GM23248 (cell line): ENCODE data around the gene APOBEC3G. TPM values are rescaled to one million over a fixed set of nuclear protein-coding genes. Genes with fewer than 3 reads are reported as not detected.

Source experiments
- DNase-seq: peaks from one replicate; pipeline ENCODE4 v3.0.0-alpha.2; 2015
- H2AFZ ChIP-seq: fragments of 200-600 bp; sonication (generic); 2 replicates; pipeline ENCODE4 v1.6.1; 2016; ENCODE audit warnings: antibody characterized with exemption
- H3F3A ChIP-seq: fragments of 200-600 bp; sonication (generic); 2 replicates; pipeline ENCODE4 v1.6.1; 2016; ENCODE audit warnings: mild to moderate bottlenecking, antibody characterized with exemption, mixed run types; ENCODE audit not compliant: insufficient read depth
- H3K27ac ChIP-seq: fragments of 200-600 bp; sonication (generic); 2 replicates; pipeline ENCODE4 v1.5.1; 2016; ENCODE audit warnings: mild to moderate bottlenecking
- H3K27me3 ChIP-seq: fragments of 200-600 bp; sonication (generic); replicated peaks from 2 replicates; pipeline ENCODE4 v1.6.1; 2016; ENCODE audit warnings: mild to moderate bottlenecking; ENCODE audit not compliant: insufficient read depth
- H3K36me3 ChIP-seq: fragments of 200-600 bp; sonication (generic); 2 replicates; pipeline ENCODE4 v1.6.1; 2016; ENCODE audit warnings: low read depth, mild to moderate bottlenecking
- H3K4me1 ChIP-seq: fragments of 200-600 bp; sonication (generic); 2 replicates; pipeline ENCODE4 v1.6.1; 2016; ENCODE audit warnings: mild to moderate bottlenecking; ENCODE audit not compliant: insufficient read depth
- H3K4me2 ChIP-seq: fragments of 200-600 bp; sonication (generic); one replicate; pipeline ENCODE4 v1.6.1; 2016; ENCODE audit warnings: mild to moderate bottlenecking; ENCODE audit not compliant: unreplicated experiment
- H3K4me3 ChIP-seq: fragments of 200-600 bp; sonication (generic); 2 replicates; pipeline ENCODE4 v1.5.1; 2016; ENCODE audit warnings: mild to moderate bottlenecking
- H3K79me2 ChIP-seq: fragments of 200-600 bp; sonication (generic); 2 replicates; pipeline ENCODE4 v1.6.1; 2016; ENCODE audit warnings: mild to moderate bottlenecking; ENCODE audit not compliant: insufficient read depth
- H3K9ac ChIP-seq: fragments of 200-600 bp; sonication (generic); 2 replicates; pipeline ENCODE4 v1.6.1; 2016; ENCODE audit warnings: mild to moderate bottlenecking
- H3K9me2 ChIP-seq: fragments of 200-600 bp; sonication (generic); 2 replicates; pipeline ENCODE4 v1.6.1; 2016; ENCODE audit warnings: mixed run types, mild to moderate bottlenecking, moderate library complexity; ENCODE audit not compliant: insufficient read depth
- H3K9me3 ChIP-seq: fragments of 200-600 bp; sonication (generic); one replicate; pipeline ENCODE4 v1.6.1; 2017; ENCODE audit warnings: low read depth
- H4K20me1 ChIP-seq: fragments of 200-600 bp; sonication (generic); 2 replicates; pipeline ENCODE4 v1.6.0; 2016; ENCODE audit not compliant: insufficient read depth
- EZH2 ChIP-seq: fragments of 200-600 bp; sonication (generic); IDR thresholded peaks from 2 replicates; pipeline ENCODE4 v1.6.1; 2018; ENCODE audit warnings: antibody characterized with exemption, mild to moderate bottlenecking; ENCODE audit not compliant: insufficient read depth, poor library complexity, severe bottlenecking
- EZH2phosphoT487 ChIP-seq: fragments of 200-600 bp; sonication (generic); IDR thresholded peaks from 2 replicates; pipeline ENCODE4 v1.6.1; 2018; ENCODE audit warnings: antibody characterized with exemption, moderate library complexity, mild to moderate bottlenecking, low read depth; ENCODE audit not compliant: insufficient read depth
- WGBS, 2 experiments: methylation state at CpG; one replicate each; pipeline ENCODE4 v1.1.6; 2015 to 2017; ENCODE audit warnings: low lambda C conversion rate in 2 of 2, low coverage in 1 of 2; ENCODE audit errors: missing lambda C conversion rate in 2 of 2; 5-methylcytosine and 5-hydroxymethylcytosine counted together
- in situ Hi-C: fragments of 300-500 bp; cut with MboI; formaldehyde crosslinking; loops from 2 replicates; pipeline ENCODE4 v1.15.0; 2020
- polyA plus RNA-seq: library from polyadenylated mRNA; unstranded; fragments of >200 nt; fragmentation: Nextera tagmentation; extraction: Ambion mirVana; gene quantifications from 2 replicates; pipeline ENCODE4 v1.2.1, GENCODE V29; 2016
- total RNA-seq: library from RNA; depleted of rRNA; stranded (reverse); fragments of >200 nt; shearing (Covaris generic); gene quantifications from 2 replicates; pipeline ENCODE4 v1.2.3, GENCODE V29; 2014

Gene APOBEC3G
- total and polyA plus RNA-seq, 2 experiments from 2014 or later, result 5.2 to 7.5 TPM

DNA sequence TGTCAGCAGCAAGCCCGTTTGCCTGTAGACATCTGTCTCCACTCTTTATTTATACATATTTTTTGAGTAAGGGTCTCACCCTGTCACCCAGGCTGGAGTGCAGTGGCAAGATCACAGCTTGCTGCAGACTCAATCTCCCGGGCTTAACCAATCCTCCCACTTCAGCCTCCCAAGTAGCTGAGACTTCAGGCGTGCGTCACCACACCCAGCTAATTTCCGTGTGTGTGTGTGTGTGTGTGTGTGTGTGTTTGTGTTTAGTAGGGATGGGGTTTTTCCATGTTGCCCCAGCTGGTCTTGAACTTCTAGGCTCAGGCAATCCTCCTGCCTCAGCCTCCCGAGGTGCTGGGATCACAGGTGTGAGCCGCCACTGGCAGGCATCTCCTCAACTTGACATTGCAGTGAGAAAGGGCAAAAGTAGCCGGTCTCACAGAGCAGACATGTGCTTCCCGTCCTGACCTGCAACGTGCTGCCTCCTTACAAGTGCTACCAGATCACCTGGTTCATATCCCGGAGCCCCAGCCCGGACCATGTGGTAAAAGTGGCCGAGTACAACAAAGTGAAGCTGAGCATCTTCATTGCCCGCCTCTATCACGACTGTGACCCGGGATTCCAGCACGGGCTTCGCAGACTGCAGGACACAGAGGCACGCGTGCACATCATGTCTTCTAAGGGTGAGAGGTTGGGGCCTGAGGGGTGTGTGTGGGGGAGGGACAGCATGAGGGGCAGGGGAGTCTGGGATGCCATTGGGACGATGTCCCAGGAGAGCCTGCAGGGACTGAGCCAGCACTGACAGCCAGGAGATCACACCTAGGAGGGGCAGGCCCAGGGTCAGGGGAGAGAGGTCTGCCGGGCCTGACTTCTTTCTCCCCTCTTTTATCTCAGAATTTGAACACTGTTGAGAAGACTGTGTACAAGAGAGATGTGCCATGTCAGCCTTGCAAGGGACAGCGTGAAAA lies 14.3 kb downstream of the APOBEC3G start:
- Histone ChIP-seq H3F3A (no peaks in the 10 kb centered on the region), H3K4me3 (no peak overlapping the region), H2AFZ (no peak overlapping the region), H3K9me3 (no peaks in the 10 kb centered on the region), H3K9ac (no peak overlapping the region), H3K36me3 (no peaks in the 10 kb centered on the region), H4K20me1 (no peaks in the 10 kb centered on the region), H3K79me2 (no peaks in the 10 kb centered on the region), H3K4me1 (no peaks in the 10 kb centered on the region), H3K27me3 (peaks cover 8% of the 10 kb centered on the region), H3K9me2 (no peaks in the 10 kb centered on the region), H3K4me2 (no peak overlapping the region), H3K27ac (no peak overlapping the region)
- in situ Hi-C loops, result no loop called here
- DNase-seq, result no peak
- 63 to 66% methylated on average over 22 to 23 of the region's 23 CpGs for WGBS, 2 experiments
- no peak for TF ChIP-seq EZH2
- no peak for TF ChIP-seq EZH2phosphoT487

- no peaks in the 10 kb centered on the region for H3F3A ChIP-seq
- H2AFZ ChIP-seq, result no peak overlapping the region
- H3K9me2 ChIP-seq, result no peaks in the 10 kb centered on the region
- TF ChIP-seq EZH2 (no peak), EZH2phosphoT487 (no peak)
- H3K4me2 ChIP-seq, result no peak overlapping the region
- H3K4me1 ChIP-seq, result no peaks in the 10 kb centered on the region
- no peaks in the 10 kb centered on the region for H3K79me2 ChIP-seq
- peaks cover 8% of the 10 kb centered on the region for H3K27me3 ChIP-seq
- DNase-seq, result no peak
- in situ Hi-C loops, result no loop called here
- H3K9ac ChIP-seq, result no peak overlapping the region
- no peaks in the 10 kb centered on the region for H3K9me3 ChIP-seq
- no peaks in the 10 kb centered on the region for H3K36me3 ChIP-seq
- no peak overlapping the region for H3K27ac ChIP-seq
- no peak overlapping the region for H3K4me3 ChIP-seq
- no peaks in the 10 kb centered on the region for H4K20me1 ChIP-seq
- WGBS, 2 experiments, result 66 to 67% methylated on average over 8 of the region's 8 CpGs
These were observed 15.2 kb downstream of the APOBEC3G start for GRCh38 chr22:39092111-39092862.

GRCh38 chr22:39094717-39095389 lies 17.8 kb downstream of the APOBEC3G start:
- no peak overlapping the region for H3K4me3 ChIP-seq
- no peak overlapping the region for H2AFZ ChIP-seq
- H3K4me1 ChIP-seq, result no peaks in the 10 kb centered on the region
- no peak overlapping the region for H3K9ac ChIP-seq
- TF ChIP-seq EZH2phosphoT487 (no peak), EZH2 (no peak)
- no peaks in the 10 kb centered on the region for H3F3A ChIP-seq
- H3K4me2 ChIP-seq, result no peak overlapping the region
- in situ Hi-C loops, result no loop called here
- no peaks in the 10 kb centered on the region for H3K79me2 ChIP-seq
- 77 to 80% methylated on average over 13 to 14 of the region's 14 CpGs for WGBS, 2 experiments
- no peak for DNase-seq
- no peaks in the 10 kb centered on the region for H3K36me3 ChIP-seq
- H3K27me3 ChIP-seq, result peaks cover 8% of the 10 kb centered on the region
- no peaks in the 10 kb centered on the region for H3K9me2 ChIP-seq
- H3K27ac ChIP-seq, result no peak overlapping the region
- H3K9me3 ChIP-seq, result no peaks in the 10 kb centered on the region
- H4K20me1 ChIP-seq, result no peaks in the 10 kb centered on the region

GRCh38 chr22:39095971-39096370 lies 18.9 kb downstream of the APOBEC3G start:
- Histone ChIP-seq H4K20me1 (no peaks in the 10 kb centered on the region), H3K4me1 (no peaks in the 10 kb centered on the region), H2AFZ (no peak overlapping the region), H3K79me2 (no peaks in the 10 kb centered on the region), H3K4me2 (no peak overlapping the region), H3K36me3 (no peaks in the 10 kb centered on the region), H3K4me3 (no peak overlapping the region), H3K9me3 (no peaks in the 10 kb centered on the region), H3K27me3 (peaks cover 8% of the 10 kb centered on the region), H3K9me2 (no peaks in the 10 kb centered on the region), H3F3A (no peaks in the 10 kb centered on the region), H3K9ac (no peak overlapping the region), H3K27ac (no peak overlapping the region)
- no peak for TF ChIP-seq EZH2
- no peak for TF ChIP-seq EZH2phosphoT487
- 78 to 79% methylated on average over 3 of the region's 3 CpGs for WGBS, 2 experiments
- in situ Hi-C loops, result no loop called here
- no peak for DNase-seq
